Measurements from ENCODE around the gene IFIH1.

The IFIH1 gene

GRCh38 chr2:162226836-162227235 is 91.6 kb downstream of the IFIH1 start:
- Histone ChIP-seq H3K36me3 (ENCODE audit: low read depth) (peaks cover 6% of the 10 kb centered on the region; the same call in 1 of the 2 replicates), H3K27me3 (ENCODE audit: insufficient read depth, poor library complexity, severe bottlenecking) (no peaks in the 10 kb centered on the region), H3K27ac (ENCODE audit: poor library complexity, severe bottlenecking) (no peak overlapping the region), H3K4me1 (ENCODE audit: insufficient read depth, poor library complexity, severe bottlenecking) (no peaks in the 10 kb centered on the region), H3K4me3 (ENCODE audit: severe bottlenecking) (no peak overlapping the region), H3K9me3 (ENCODE audit: severe bottlenecking) (no peaks in the 10 kb centered on the region)
- ATAC-seq (ENCODE audit: low read depth): no peak
- no peak for TF ChIP-seq CTCF (IDR thresholded peaks at IDR 0.05; ENCODE audit: poor library complexity, severe bottlenecking)
- no peak for DNase-seq (ENCODE audit: low spot score)

- DNase-seq (ENCODE audit: low spot score): peak; percentile 62
- peak; percentile 93 for TF ChIP-seq CTCF (IDR thresholded peaks at IDR 0.05; ENCODE audit: poor library complexity, severe bottlenecking)
- H3K27me3 ChIP-seq (ENCODE audit: insufficient read depth, poor library complexity, severe bottlenecking): no peaks in the 10 kb centered on the region
- no peaks in the 10 kb centered on the region for H3K4me1 ChIP-seq (ENCODE audit: insufficient read depth, poor library complexity, severe bottlenecking)
- no peaks in the 10 kb centered on the region for H3K9me3 ChIP-seq (ENCODE audit: severe bottlenecking)
- H3K4me3 ChIP-seq (ENCODE audit: severe bottlenecking): no peak overlapping the region
- peak; percentile 85 for ATAC-seq (ENCODE audit: low read depth)
- no peak overlapping the region for H3K27ac ChIP-seq (ENCODE audit: poor library complexity, severe bottlenecking)
- peaks cover 30% of the 10 kb centered on the region for H3K36me3 ChIP-seq (ENCODE audit: low read depth)
These were observed 97.4 kb downstream of the IFIH1 start for GRCh38 chr2:162221064-162221463.

- no peaks in the 10 kb centered on the region for H3K4me1 ChIP-seq (ENCODE audit: insufficient read depth, poor library complexity, severe bottlenecking)
- TF ChIP-seq CTCF (IDR thresholded peaks at IDR 0.05; ENCODE audit: poor library complexity, severe bottlenecking): no peak
- H3K4me3 ChIP-seq (ENCODE audit: severe bottlenecking): no peak overlapping the region
- peaks cover 35% of the 10 kb centered on the region for H3K36me3 ChIP-seq (ENCODE audit: low read depth)
- DNase-seq (ENCODE audit: low spot score): no peak
- H3K27ac ChIP-seq (ENCODE audit: poor library complexity, severe bottlenecking): no peak overlapping the region
- ATAC-seq (ENCODE audit: low read depth): no peak
- no peaks in the 10 kb centered on the region for H3K9me3 ChIP-seq (ENCODE audit: severe bottlenecking)
- no peaks in the 10 kb centered on the region for H3K27me3 ChIP-seq (ENCODE audit: insufficient read depth, poor library complexity, severe bottlenecking)
These were observed 98.1 kb downstream of the IFIH1 start for GRCh38 chr2:162220368-162220767.

- no peak for ATAC-seq (ENCODE audit: low read depth)
- Histone ChIP-seq H3K27ac (ENCODE audit: poor library complexity, severe bottlenecking) (no peak overlapping the region), H3K36me3 (ENCODE audit: low read depth) (peaks cover 35% of the 10 kb centered on the region), H3K4me3 (ENCODE audit: severe bottlenecking) (no peak overlapping the region), H3K9me3 (ENCODE audit: severe bottlenecking) (no peaks in the 10 kb centered on the region), H3K27me3 (ENCODE audit: insufficient read depth, poor library complexity, severe bottlenecking) (no peaks in the 10 kb centered on the region), H3K4me1 (ENCODE audit: insufficient read depth, poor library complexity, severe bottlenecking) (no peaks in the 10 kb centered on the region)
- no peak for DNase-seq (ENCODE audit: low spot score)
- TF ChIP-seq CTCF (IDR thresholded peaks at IDR 0.05; ENCODE audit: poor library complexity, severe bottlenecking): no peak
These were observed 99.1 kb downstream of the IFIH1 start for GRCh38 chr2:162219426-162219825.

GRCh38 chr2:162217598-162217997 is 100.9 kb downstream of the IFIH1 start:
- H3K27ac ChIP-seq (ENCODE audit: poor library complexity, severe bottlenecking): no peak overlapping the region
- no peaks in the 10 kb centered on the region for H3K27me3 ChIP-seq (ENCODE audit: insufficient read depth, poor library complexity, severe bottlenecking)
- DNase-seq (ENCODE audit: low spot score) (no peak), ATAC-seq (ENCODE audit: low read depth) (no peak)
- peaks cover 4% of the 10 kb centered on the region for H3K4me1 ChIP-seq (ENCODE audit: insufficient read depth, poor library complexity, severe bottlenecking)
- no peaks in the 10 kb centered on the region for H3K9me3 ChIP-seq (ENCODE audit: severe bottlenecking)
- TF ChIP-seq CTCF (IDR thresholded peaks at IDR 0.05; ENCODE audit: poor library complexity, severe bottlenecking): no peak
- H3K36me3 ChIP-seq (ENCODE audit: low read depth): peaks cover 51% of the 10 kb centered on the region
- H3K4me3 ChIP-seq (ENCODE audit: severe bottlenecking): no peak overlapping the region
